OCI-LY3 (cell line): ENCODE measurements around the gene CLCN1.
A peak's percentile ranks its signal among the peaks of the same experiment; 100 is the strongest.

Experiments used
- H2AFZ ChIP-seq: fragments of 200-600, 300-600 bp; shearing (Covaris generic); 2 replicates; pipeline ENCODE4 v1.6.0; 2014; ENCODE audit warnings: antibody characterized with exemption, low read depth, low read length
- H3K27ac ChIP-seq: fragments of 200-600, 300-600 bp; sonication (generic); 2 replicates; pipeline ENCODE4 v1.5.1; 2014; ENCODE audit warnings: mild to moderate bottlenecking, low read length, moderate library complexity, mixed read lengths
- H3K27me3 ChIP-seq: fragments of 200-600, 300-600 bp; sonication (generic); 2 replicates; pipeline ENCODE4 v1.6.1; 2014; ENCODE audit warnings: low read depth, low read length, mixed read lengths
- H3K36me3 ChIP-seq: fragments of 200-600, 300-600 bp; sonication (generic); replicated peaks from 2 replicates; pipeline ENCODE3; 2014; ENCODE audit warnings: low read depth, low read length, mixed read lengths
- H3K4me1 ChIP-seq: fragments of 300-600, 200-600 bp; sonication (generic); 2 replicates; pipeline ENCODE4 v1.6.1; 2014; ENCODE audit warnings: low read length, mixed read lengths
- H3K4me2 ChIP-seq: fragments of 200-600, 300-600 bp; sonication (generic); 2 replicates; pipeline ENCODE4 v1.6.1; 2014; ENCODE audit warnings: low read length, mixed read lengths
- H3K4me3 ChIP-seq: fragments of 300-600, 200-600 bp; sonication (generic); 2 replicates; pipeline ENCODE4 v1.5.1; 2014; ENCODE audit warnings: antibody characterized with exemption, mild to moderate bottlenecking, low read length, moderate library complexity
- H3K79me2 ChIP-seq: fragments of 300-600, 200-600 bp; shearing (Covaris generic); 2 replicates; pipeline ENCODE4 v1.6.1; 2014; ENCODE audit warnings: mild to moderate bottlenecking, low read length, mixed read lengths
- H3K9ac ChIP-seq: fragments of 300-600, 200-600 bp; shearing (Covaris generic); 2 replicates; pipeline ENCODE4 v1.6.0; 2014; ENCODE audit warnings: mild to moderate bottlenecking, low read length, moderate library complexity
- H3K9me3 ChIP-seq: fragments of 200-600, 300-600 bp; shearing (Covaris generic); 2 replicates; pipeline ENCODE4 v1.6.1; 2014; ENCODE audit warnings: low read length, mixed read lengths; ENCODE audit not compliant: insufficient read depth
- H4K20me1 ChIP-seq: fragments of 200-600, 300-600 bp; sonication (generic); 2 replicates; pipeline ENCODE4 v1.6.1; 2016; ENCODE audit warnings: low read length, mixed read lengths; ENCODE audit not compliant: insufficient read depth
- CTCF ChIP-seq: fragments of 200-600, 300-600 bp; sonication (generic); IDR thresholded peaks from 2 replicates; pipeline ENCODE4 v1.5.1; 2014; ENCODE audit warnings: antibody characterized with exemption, low read length, low read depth
- EZH2phosphoT487 ChIP-seq: fragments of 200-600 bp; shearing (Covaris generic); IDR thresholded peaks from 2 replicates; pipeline ENCODE4 v1.6.1; 2018; ENCODE audit warnings: antibody characterized with exemption, mixed run types, low read depth

CLCN1 gene

GRCh38 chr7:143382126-143382790 lies 66.3 kb downstream of the CLCN1 start:
- Histone ChIP-seq H3K4me2 (peak overlapping the region; percentile 83), H2AFZ (no peak overlapping the region), H3K9ac (peak overlapping the region; percentile 98), H4K20me1 (peaks cover 18% of the 10 kb centered on the region), H3K4me3 (peak overlapping the region; percentile 93), H3K36me3 (peaks cover 9% of the 10 kb centered on the region), H3K27me3 (no peaks in the 10 kb centered on the region), H3K79me2 (peaks cover 28% of the 10 kb centered on the region), H3K9me3 (no peaks in the 10 kb centered on the region), H3K27ac (no peak overlapping the region), H3K4me1 (peaks cover 14% of the 10 kb centered on the region)
- TF ChIP-seq CTCF = no peak
- no peak for TF ChIP-seq EZH2phosphoT487

- no peak overlapping the region for H3K27ac ChIP-seq
- H3K4me2 ChIP-seq = no peak overlapping the region
- H3K79me2 ChIP-seq = peaks cover 28% of the 10 kb centered on the region
- no peaks in the 10 kb centered on the region for H3K27me3 ChIP-seq
- no peak overlapping the region for H3K9ac ChIP-seq
- peaks cover 24% of the 10 kb centered on the region for H4K20me1 ChIP-seq
- H3K4me3 ChIP-seq = no peak overlapping the region
- H3K9me3 ChIP-seq = no peaks in the 10 kb centered on the region
- peaks cover 14% of the 10 kb centered on the region for H3K4me1 ChIP-seq
- peaks cover 9% of the 10 kb centered on the region for H3K36me3 ChIP-seq
- no peak overlapping the region for H2AFZ ChIP-seq
- no peak for TF ChIP-seq CTCF
- TF ChIP-seq EZH2phosphoT487 = no peak
Measured at GRCh38 chr7:143382791-143383641, 67.1 kb downstream of the CLCN1 start.

- no peak overlapping the region for H3K9ac ChIP-seq
- peaks cover 28% of the 10 kb centered on the region for H3K79me2 ChIP-seq
- peaks cover 14% of the 10 kb centered on the region for H3K4me1 ChIP-seq
- H3K9me3 ChIP-seq = no peaks in the 10 kb centered on the region
- no peak overlapping the region for H3K4me3 ChIP-seq
- no peaks in the 10 kb centered on the region for H3K27me3 ChIP-seq
- no peak overlapping the region for H3K27ac ChIP-seq
- H3K36me3 ChIP-seq = peaks cover 9% of the 10 kb centered on the region
- TF ChIP-seq EZH2phosphoT487 (no peak), CTCF (no peak)
- H3K4me2 ChIP-seq = no peak overlapping the region
- peaks cover 24% of the 10 kb centered on the region for H4K20me1 ChIP-seq
- no peak overlapping the region for H2AFZ ChIP-seq
Measured at GRCh38 chr7:143383642-143383957, 67.7 kb downstream of the CLCN1 start.

DNA sequence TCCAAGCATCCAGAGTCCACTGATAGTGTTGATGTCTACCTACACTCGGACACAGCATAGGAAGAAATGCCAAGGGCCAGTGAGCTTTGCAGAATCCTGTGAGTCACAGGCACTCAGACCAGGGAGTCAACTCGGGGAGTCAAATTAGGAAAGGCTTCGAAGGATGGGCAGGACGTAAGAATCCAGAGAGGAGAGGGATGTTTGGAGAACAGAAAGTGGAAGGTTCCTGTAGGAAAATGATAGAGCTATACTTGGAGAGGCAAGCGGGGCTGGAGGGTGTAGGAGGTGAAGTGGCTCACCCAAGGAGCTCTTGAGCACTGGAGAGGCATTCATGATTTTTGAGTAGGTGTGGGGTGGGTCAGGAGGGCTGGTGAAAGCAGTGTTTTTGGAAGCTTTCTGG lies 68.2 kb downstream of the CLCN1 start:
- Histone ChIP-seq H3K9ac (no peak overlapping the region), H2AFZ (no peak overlapping the region), H3K27me3 (no peaks in the 10 kb centered on the region), H3K27ac (no peak overlapping the region), H3K79me2 (peaks cover 28% of the 10 kb centered on the region), H3K4me1 (peaks cover 14% of the 10 kb centered on the region), H3K4me2 (no peak overlapping the region), H3K36me3 (peaks cover 12% of the 10 kb centered on the region), H3K9me3 (no peaks in the 10 kb centered on the region), H4K20me1 (peaks cover 24% of the 10 kb centered on the region), H3K4me3 (no peak overlapping the region)
- TF ChIP-seq EZH2phosphoT487 (no peak), CTCF (no peak)
